IPS-20b (cell line): ENCODE measurements around the gene GRIA2.

ENCODE experiments used
- H3K27ac ChIP-seq: one replicate; pipeline ENCODE4 v1.5.1; 2013; ENCODE audit warnings: low read length
- H3K27me3 ChIP-seq: 2 replicates; pipeline ENCODE4 v1.6.1; 2013; ENCODE audit warnings: mild to moderate bottlenecking, low read length, inconsistent platforms; ENCODE audit not compliant: insufficient read depth
- H3K36me3 ChIP-seq: 2 replicates; pipeline ENCODE4 v1.6.1; 2013; ENCODE audit warnings: low read depth, mild to moderate bottlenecking, inconsistent platforms, low read length, moderate library complexity; ENCODE audit not compliant: insufficient read depth
- H3K4me1 ChIP-seq: 2 replicates; pipeline ENCODE4 v1.6.1; 2013; ENCODE audit warnings: mild to moderate bottlenecking, control low read depth, inconsistent platforms, low read length, moderate library complexity; ENCODE audit not compliant: insufficient read depth
- H3K4me3 ChIP-seq: 2 replicates; pipeline ENCODE4 v1.5.1; 2013; ENCODE audit warnings: mild to moderate bottlenecking, low read length, inconsistent platforms
- H3K9ac ChIP-seq: 2 replicates; pipeline ENCODE4 v1.6.1; 2013; ENCODE audit warnings: low read depth, mild to moderate bottlenecking, inconsistent platforms, low read length, moderate library complexity
- H3K9me3 ChIP-seq: 2 replicates; pipeline ENCODE4 v1.6.1; 2013; ENCODE audit warnings: mild to moderate bottlenecking, low read depth, low read length, inconsistent platforms; ENCODE audit not compliant: insufficient read depth

The GRIA2 gene

DNA sequence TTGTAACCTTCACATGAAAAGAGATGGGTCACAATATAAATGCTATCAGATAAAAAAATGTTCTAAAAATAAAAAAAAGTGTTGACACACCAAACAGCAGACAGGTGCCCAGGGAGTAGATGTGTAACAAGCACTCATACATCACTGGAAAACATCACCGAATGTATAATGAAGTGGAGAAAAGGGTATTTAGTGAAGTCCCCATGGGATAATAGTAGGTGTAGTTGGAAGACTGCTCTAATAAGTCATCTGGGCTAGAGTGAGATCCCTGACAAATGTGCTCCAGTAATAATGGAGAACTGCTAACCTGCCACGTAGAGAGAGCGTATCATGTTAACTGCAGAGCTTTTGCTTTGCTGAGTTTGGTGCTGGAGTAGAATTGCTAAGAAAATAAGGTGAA lies 152.0 kb downstream of the GRIA2 start:
- Histone ChIP-seq H3K9ac (no peak overlapping the region), H3K36me3 (no peaks in the 10 kb centered on the region), H3K9me3 (no peaks in the 10 kb centered on the region), H3K4me1 (no peaks in the 10 kb centered on the region), H3K27ac (no peak overlapping the region), H3K4me3 (no peak overlapping the region), H3K27me3 (no peaks in the 10 kb centered on the region)

DNA sequence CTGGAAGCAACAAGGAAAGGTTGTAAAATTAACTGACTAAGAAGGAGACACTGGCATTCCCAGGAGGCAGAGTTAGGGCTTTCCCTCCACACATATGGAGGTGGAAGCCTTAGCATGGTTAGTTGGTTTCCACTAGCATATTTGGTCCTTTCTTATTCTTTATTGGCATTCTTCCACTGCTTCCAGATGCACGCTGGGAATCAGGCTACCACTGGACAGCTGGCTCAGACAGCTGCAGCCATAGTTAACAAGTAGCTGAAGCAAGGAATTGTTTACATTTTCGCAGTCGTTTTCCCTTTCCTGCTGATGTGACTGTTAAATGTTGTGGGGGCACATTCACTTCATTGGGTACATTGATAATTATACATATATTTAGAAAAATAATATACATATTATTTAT lies 169.2 kb downstream of the GRIA2 start:
- no peak overlapping the region for H3K9ac ChIP-seq
- H3K27me3 ChIP-seq: no peaks in the 10 kb centered on the region
- no peaks in the 10 kb centered on the region for H3K36me3 ChIP-seq
- no peak overlapping the region for H3K4me3 ChIP-seq
- H3K9me3 ChIP-seq: no peaks in the 10 kb centered on the region
- no peak overlapping the region for H3K27ac ChIP-seq
- peaks cover 6% of the 10 kb centered on the region; the same call in 1 of the 2 replicates for H3K4me1 ChIP-seq

DNA sequence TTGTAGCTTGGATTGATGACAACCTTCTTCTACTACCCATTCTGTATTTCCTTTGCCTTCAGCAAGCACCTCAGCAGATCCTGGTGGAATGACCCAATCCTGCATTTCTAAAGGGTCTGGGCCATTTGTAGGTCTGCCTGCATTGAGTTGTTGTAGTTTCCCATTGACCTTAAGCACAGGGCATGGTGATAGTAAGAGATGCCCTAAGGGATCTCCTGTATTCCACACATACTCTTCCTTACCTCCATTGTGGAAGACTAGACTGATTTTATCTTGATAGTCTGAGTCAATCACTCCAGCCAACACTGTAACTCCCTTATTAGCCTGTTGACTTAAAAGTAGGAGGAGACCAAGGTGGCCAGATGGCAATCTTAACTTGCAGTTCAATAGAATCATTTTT lies 184.5 kb downstream of the GRIA2 start:
- H3K4me1 ChIP-seq: no peaks in the 10 kb centered on the region
- no peak overlapping the region for H3K4me3 ChIP-seq
- no peaks in the 10 kb centered on the region for H3K27me3 ChIP-seq
- no peak overlapping the region for H3K9ac ChIP-seq
- H3K36me3 ChIP-seq: no peaks in the 10 kb centered on the region
- H3K27ac ChIP-seq: no peak overlapping the region
- no peaks in the 10 kb centered on the region for H3K9me3 ChIP-seq
